GM18519 (cell line): ENCODE data around the gene GRIK2.

Experiments
- ATAC-seq: cut with Tn5 transposase; IDR thresholded peaks from one replicate; pipeline ENCODE4 v1.9.1; 2021; ENCODE audit warnings: mild to moderate bottlenecking, moderate library complexity; ENCODE audit not compliant: unreplicated experiment, low FRiP score

Gene GRIK2

GRCh38 chr6:101399616-101400162 lies 6.2 kb downstream of the GRIK2 start:
- no peak for ATAC-seq

- no peak for ATAC-seq
These were observed 7.0 kb downstream of the GRIK2 start for GRCh38 chr6:101400326-101401135.

GRCh38 chr6:101401171-101401570 lies 7.7 kb downstream of the GRIK2 start:
- no peak for ATAC-seq

GRCh38 chr6:101401792-101402621 lies 8.5 kb downstream of the GRIK2 start:
- no peak for ATAC-seq

- no peak for ATAC-seq
These were observed 9.1 kb downstream of the GRIK2 start for GRCh38 chr6:101402622-101403031.

GRCh38 chr6:101403216-101403945 lies 9.9 kb downstream of the GRIK2 start:
- no peak for ATAC-seq

GRCh38 chr6:101404775-101405174 lies 11.3 kb downstream of the GRIK2 start:
- no peak for ATAC-seq

GRCh38 chr6:101413773-101414172 lies 20.3 kb downstream of the GRIK2 start:
- ATAC-seq: no peak

- no peak for ATAC-seq
These were observed 24.4 kb downstream of the GRIK2 start for GRCh38 chr6:101417900-101418299.

- no peak for ATAC-seq
These were observed 28.7 kb downstream of the GRIK2 start for GRCh38 chr6:101422251-101422650.

- ATAC-seq: no peak
These were observed 29.3 kb downstream of the GRIK2 start for GRCh38 chr6:101422811-101423210.

- no peak for ATAC-seq
These were observed 35.8 kb downstream of the GRIK2 start for GRCh38 chr6:101429270-101429669.

- no peak for ATAC-seq
These were observed 36.3 kb downstream of the GRIK2 start for GRCh38 chr6:101429845-101430244.

- ATAC-seq: no peak
These were observed 39.6 kb downstream of the GRIK2 start for GRCh38 chr6:101433141-101433540.

GRCh38 chr6:101434601-101435000 lies 41.1 kb downstream of the GRIK2 start:
- no peak for ATAC-seq

GRCh38 chr6:101435038-101435437 lies 41.5 kb downstream of the GRIK2 start:
- no peak for ATAC-seq

- no peak for ATAC-seq
These were observed 46.3 kb downstream of the GRIK2 start for GRCh38 chr6:101439790-101440189.

GRCh38 chr6:101443315-101443714 lies 49.8 kb downstream of the GRIK2 start:
- no peak for ATAC-seq

GRCh38 chr6:101444717-101445116 lies 51.2 kb downstream of the GRIK2 start:
- no peak for ATAC-seq

- ATAC-seq: no peak
These were observed 52.0 kb downstream of the GRIK2 start for GRCh38 chr6:101445527-101445926.

GRCh38 chr6:101450901-101451300 lies 57.4 kb downstream of the GRIK2 start:
- no peak for ATAC-seq
